Measurements from ENCODE around the gene HEXB.
"Not testable (repeated sequence)": the region's sequence is repeated elsewhere in the genome, so short reads cannot be mapped to it uniquely, and the experiment has no call there.

GRCh38 chr5:74748742-74749141 is 63.7 kb downstream of the HEXB start:
- TF ChIP-seq, protein P1, sequence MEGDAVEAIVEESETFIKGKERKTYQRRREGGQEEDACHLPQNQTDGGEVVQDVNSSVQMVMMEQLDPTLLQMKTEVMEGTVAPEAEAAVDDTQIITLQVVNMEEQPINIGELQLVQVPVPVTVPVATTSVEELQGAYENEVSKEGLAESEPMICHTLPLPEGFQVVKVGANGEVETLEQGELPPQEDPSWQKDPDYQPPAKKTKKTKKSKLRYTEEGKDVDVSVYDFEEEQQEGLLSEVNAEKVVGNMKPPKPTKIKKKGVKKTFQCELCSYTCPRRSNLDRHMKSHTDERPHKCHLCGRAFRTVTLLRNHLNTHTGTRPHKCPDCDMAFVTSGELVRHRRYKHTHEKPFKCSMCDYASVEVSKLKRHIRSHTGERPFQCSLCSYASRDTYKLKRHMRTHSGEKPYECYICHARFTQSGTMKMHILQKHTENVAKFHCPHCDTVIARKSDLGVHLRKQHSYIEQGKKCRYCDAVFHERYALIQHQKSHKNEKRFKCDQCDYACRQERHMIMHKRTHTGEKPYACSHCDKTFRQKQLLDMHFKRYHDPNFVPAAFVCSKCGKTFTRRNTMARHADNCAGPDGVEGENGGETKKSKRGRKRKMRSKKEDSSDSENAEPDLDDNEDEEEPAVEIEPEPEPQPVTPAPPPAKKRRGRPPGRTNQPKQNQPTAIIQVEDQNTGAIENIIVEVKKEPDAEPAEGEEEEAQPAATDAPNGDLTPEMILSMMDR (conservative IDR thresholded peaks at IDR 0.05) = not testable (repeated sequence)
- not testable (repeated sequence) for TF ChIP-seq EZH2 (IDR thresholded peaks at IDR 0.05; ENCODE audit: low read depth)
